ENCODE results near the gene CORO1C.
"Not testable (repeated sequence)": the region's sequence is repeated elsewhere in the genome, so short reads cannot be mapped to it uniquely, and the experiment has no call there.

CORO1C gene

GRCh38 chr12:108635201-108635996 lies 95.9 kb downstream of the CORO1C start:
- H3K9me3 Mint-ChIP-seq: no peaks in the 10 kb centered on the region
- H3K4me3 Mint-ChIP-seq: peak overlapping the region; percentile 97
- peaks cover 6% of the 10 kb centered on the region for H3K36me3 Mint-ChIP-seq
- peak overlapping the region; percentile 80 for H3K27ac Mint-ChIP-seq
- no peaks in the 10 kb centered on the region for H3K27me3 Mint-ChIP-seq
- H3K4me1 Mint-ChIP-seq: peaks cover 73% of the 10 kb centered on the region

GRCh38 chr12:108634341-108634751 lies 97.0 kb downstream of the CORO1C start:
- Mint-ChIP-seq H3K27me3 (no peaks in the 10 kb centered on the region), H3K4me3 (peak overlapping the region; percentile 97), H3K36me3 (peaks cover 6% of the 10 kb centered on the region), H3K4me1 (peaks cover 79% of the 10 kb centered on the region), H3K27ac (peak overlapping the region; percentile 99), H3K9me3 (no peaks in the 10 kb centered on the region)

GRCh38 chr12:108633534-108634248 lies 97.6 kb downstream of the CORO1C start, which contains the start of gene SELPLG:
SELPLG (minus strand) TSS chr12:108633894; CDS start chr12:108624307, 9,587 bp downstream.
- Mint-ChIP-seq H3K36me3 (peaks cover 6% of the 10 kb centered on the region), H3K27ac (peak within 1 kb of the TSS; percentile 99), H3K4me3 (peak within 1 kb of the TSS; percentile 97), H3K27me3 (no peaks in the 10 kb centered on the region), H3K9me3 (no peaks in the 10 kb centered on the region), H3K4me1 (peaks cover 79% of the 10 kb centered on the region)

GRCh38 chr12:108633081-108633533 lies 98.2 kb downstream of the CORO1C start:
- H3K27me3 Mint-ChIP-seq: no peaks in the 10 kb centered on the region
- peaks cover 85% of the 10 kb centered on the region for H3K4me1 Mint-ChIP-seq
- H3K4me3 Mint-ChIP-seq: peak overlapping the region; percentile 97
- peak overlapping the region; percentile 99 for H3K27ac Mint-ChIP-seq
- peaks cover 6% of the 10 kb centered on the region for H3K36me3 Mint-ChIP-seq
- no peaks in the 10 kb centered on the region for H3K9me3 Mint-ChIP-seq

- not testable (repeated sequence) for H3K36me3 Mint-ChIP-seq
Measured at GRCh38 chr12:108631261-108631660, 100.1 kb downstream of the CORO1C start.

GRCh38 chr12:108630481-108631207 lies 100.7 kb downstream of the CORO1C start:
- no peaks in the 10 kb centered on the region for H3K9me3 Mint-ChIP-seq
- no peaks in the 10 kb centered on the region for H3K27me3 Mint-ChIP-seq
- H3K27ac Mint-ChIP-seq: peak overlapping the region; percentile 100
- peaks cover 82% of the 10 kb centered on the region for H3K4me1 Mint-ChIP-seq
- peak overlapping the region; percentile 97 for H3K4me3 Mint-ChIP-seq
- H3K36me3 Mint-ChIP-seq: peaks cover 6% of the 10 kb centered on the region

More at GRCh38 chr12:108631261-108631660, 100.1 kb downstream of the CORO1C start:
- H3K9me3 Mint-ChIP-seq, H3K27me3 Mint-ChIP-seq: not testable (repeated sequence)
- peaks cover 82% of the 10 kb centered on the region for H3K4me1 Mint-ChIP-seq
- peak overlapping the region; percentile 97 for H3K4me3 Mint-ChIP-seq
- H3K27ac Mint-ChIP-seq: peak overlapping the region; percentile 100

- peaks cover 82% of the 10 kb centered on the region for H3K4me1 Mint-ChIP-seq
- H3K36me3 Mint-ChIP-seq: peaks cover 9% of the 10 kb centered on the region
- no peaks in the 10 kb centered on the region for H3K27me3 Mint-ChIP-seq
- peak overlapping the region; percentile 100 for H3K27ac Mint-ChIP-seq
- peak overlapping the region; percentile 97 for H3K4me3 Mint-ChIP-seq
- no peaks in the 10 kb centered on the region for H3K9me3 Mint-ChIP-seq
Measured at GRCh38 chr12:108629824-108630476, 101.4 kb downstream of the CORO1C start.

- H3K4me1 Mint-ChIP-seq: peaks cover 76% of the 10 kb centered on the region
- peak overlapping the region; percentile 100 for H3K27ac Mint-ChIP-seq
- H3K27me3 Mint-ChIP-seq: no peaks in the 10 kb centered on the region
- H3K9me3 Mint-ChIP-seq: no peaks in the 10 kb centered on the region
- peak overlapping the region; percentile 82 for H3K4me3 Mint-ChIP-seq
- peaks cover 9% of the 10 kb centered on the region for H3K36me3 Mint-ChIP-seq
Measured at GRCh38 chr12:108629151-108629550, 102.2 kb downstream of the CORO1C start.

- Mint-ChIP-seq H3K27me3 (no peaks in the 10 kb centered on the region), H3K27ac (peak overlapping the region; percentile 93), H3K4me3 (peak overlapping the region; percentile 49), H3K36me3 (peaks cover 16% of the 10 kb centered on the region), H3K4me1 (peaks cover 66% of the 10 kb centered on the region), H3K9me3 (no peaks in the 10 kb centered on the region)
Measured at GRCh38 chr12:108627134-108627920, 104.0 kb downstream of the CORO1C start.

- peaks cover 58% of the 10 kb centered on the region for H3K4me1 Mint-ChIP-seq
- peak overlapping the region; percentile 66 for H3K27ac Mint-ChIP-seq
- no peaks in the 10 kb centered on the region for H3K27me3 Mint-ChIP-seq
- peaks cover 12% of the 10 kb centered on the region for H3K36me3 Mint-ChIP-seq
- no peaks in the 10 kb centered on the region for H3K9me3 Mint-ChIP-seq
- H3K4me3 Mint-ChIP-seq: no peak overlapping the region
Measured at GRCh38 chr12:108625228-108625627, 106.1 kb downstream of the CORO1C start.

GRCh38 chr12:108623577-108623976 lies 107.7 kb downstream of the CORO1C start:
- peaks cover 12% of the 10 kb centered on the region for H3K36me3 Mint-ChIP-seq
- no peak overlapping the region for H3K4me3 Mint-ChIP-seq
- no peaks in the 10 kb centered on the region for H3K27me3 Mint-ChIP-seq
- no peaks in the 10 kb centered on the region for H3K9me3 Mint-ChIP-seq
- no peak overlapping the region for H3K27ac Mint-ChIP-seq
- peaks cover 59% of the 10 kb centered on the region for H3K4me1 Mint-ChIP-seq

GRCh38 chr12:108622921-108623514 lies 108.3 kb downstream of the CORO1C start:
- H3K4me3 Mint-ChIP-seq: no peak overlapping the region
- H3K36me3 Mint-ChIP-seq: peaks cover 12% of the 10 kb centered on the region
- H3K27ac Mint-ChIP-seq: peak overlapping the region; percentile 41
- no peaks in the 10 kb centered on the region for H3K9me3 Mint-ChIP-seq
- no peaks in the 10 kb centered on the region for H3K27me3 Mint-ChIP-seq
- H3K4me1 Mint-ChIP-seq: peaks cover 59% of the 10 kb centered on the region

- H3K27ac Mint-ChIP-seq: peak overlapping the region; percentile 96
- H3K9me3 Mint-ChIP-seq: no peaks in the 10 kb centered on the region
- peaks cover 62% of the 10 kb centered on the region for H3K4me1 Mint-ChIP-seq
- H3K36me3 Mint-ChIP-seq: peaks cover 14% of the 10 kb centered on the region
- H3K4me3 Mint-ChIP-seq: no peak overlapping the region
- no peaks in the 10 kb centered on the region for H3K27me3 Mint-ChIP-seq
Measured at GRCh38 chr12:108622421-108622820, 108.9 kb downstream of the CORO1C start.

- Mint-ChIP-seq H3K27ac (peak overlapping the region; percentile 79), H3K4me3 (no peak overlapping the region), H3K9me3 (no peaks in the 10 kb centered on the region), H3K27me3 (no peaks in the 10 kb centered on the region), H3K4me1 (peaks cover 68% of the 10 kb centered on the region), H3K36me3 (peaks cover 18% of the 10 kb centered on the region)
Measured at GRCh38 chr12:108621161-108621560, 110.2 kb downstream of the CORO1C start.

All from activated naive CD4-positive, alpha-beta T cell treated with anti-CD3 and anti-CD28 coated beads, Interleukin-2, amount 50 U/mL, for 24 hours (primary cell).